GOT3 (cell line): ENCODE results near the gene HDAC9.

ENCODE experiments used
- DNase-seq: peaks from one replicate; lab custom pipeline; 2025; ENCODE audit warnings: mixed read lengths; lab: John Stamatoyannopoulos, UW

Gene HDAC9

GRCh38 chr7:18845700-18846099, 350.2 kb downstream of the HDAC9 start:
- no peak for DNase-seq

DNA sequence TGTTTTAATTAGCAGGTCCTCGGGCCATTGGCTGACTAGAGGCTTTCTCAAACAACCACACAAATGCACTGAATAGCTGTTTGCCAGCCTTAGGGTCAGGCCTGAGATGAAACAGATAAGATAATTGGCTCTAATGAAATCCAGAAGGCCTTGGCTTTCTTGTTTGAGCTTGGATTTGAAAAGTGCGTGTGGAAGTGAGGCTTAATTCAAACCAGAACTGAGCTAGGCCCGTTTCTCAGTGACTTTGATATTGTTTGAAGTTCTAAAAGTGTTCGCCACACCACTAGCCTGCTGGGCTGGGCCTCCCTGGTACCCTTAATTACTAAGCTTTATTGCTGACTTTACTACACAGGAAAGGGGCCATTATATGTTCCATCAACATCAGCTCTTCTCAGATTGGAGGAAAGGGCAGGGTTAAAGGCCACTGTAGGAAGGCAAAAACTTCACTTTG, 351.2 kb downstream of the HDAC9 start:
- no peak for DNase-seq

- DNase-seq, result no peak
Observed at GRCh38 chr7:18849130-18849529, 353.6 kb downstream of the HDAC9 start.

DNA sequence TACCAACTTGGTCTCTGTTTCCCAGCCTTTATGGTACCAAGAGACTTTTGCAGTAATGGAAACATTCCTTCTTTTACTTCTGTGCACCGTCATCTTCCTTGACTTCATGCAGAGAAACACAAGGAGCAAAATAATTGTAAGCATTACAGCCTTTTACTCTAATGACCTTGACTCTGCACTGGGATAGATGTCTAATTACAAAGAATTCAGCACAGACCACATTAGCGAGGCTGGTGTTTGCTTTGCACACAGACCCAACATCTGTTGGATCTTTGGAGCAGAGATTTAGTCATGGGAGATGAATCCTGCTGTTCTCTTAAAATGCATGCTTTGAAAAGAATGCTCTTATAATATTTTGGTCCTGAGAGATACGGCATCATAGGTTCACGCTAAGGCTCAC, 360.2 kb downstream of the HDAC9 start:
- no peak for DNase-seq

- DNase-seq, result no peak
Observed at GRCh38 chr7:18858232-18858631, 362.7 kb downstream of the HDAC9 start.

- no peak for DNase-seq
Observed at GRCh38 chr7:18859318-18859717, 363.8 kb downstream of the HDAC9 start.

DNA sequence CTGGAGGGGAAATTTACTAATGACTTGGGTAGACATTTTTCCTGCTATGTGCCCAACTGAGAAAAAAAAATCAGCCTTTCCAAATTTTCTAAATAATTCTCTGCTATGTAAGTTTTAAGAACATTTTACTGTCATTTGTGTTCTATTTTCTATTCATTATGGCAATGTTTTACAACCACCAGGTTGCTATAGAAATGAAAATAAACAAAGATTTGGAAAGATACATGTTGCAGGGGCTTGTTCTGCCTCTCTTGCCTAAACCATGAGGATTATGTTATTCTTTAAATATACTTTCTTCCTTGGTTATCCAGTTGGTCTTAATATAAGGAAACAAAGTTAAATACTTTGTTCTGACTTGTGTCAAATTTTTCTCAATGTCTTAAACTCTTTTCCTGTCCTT, 364.7 kb downstream of the HDAC9 start:
- no peak for DNase-seq

GRCh38 chr7:18861514-18862118, 366.1 kb downstream of the HDAC9 start:
- DNase-seq, result no peak

- no peak for DNase-seq
Observed at GRCh38 chr7:18864967-18865366, 369.4 kb downstream of the HDAC9 start.

- DNase-seq, result peak; percentile 73
Observed at GRCh38 chr7:18866359-18867036, 370.9 kb downstream of the HDAC9 start.

DNA sequence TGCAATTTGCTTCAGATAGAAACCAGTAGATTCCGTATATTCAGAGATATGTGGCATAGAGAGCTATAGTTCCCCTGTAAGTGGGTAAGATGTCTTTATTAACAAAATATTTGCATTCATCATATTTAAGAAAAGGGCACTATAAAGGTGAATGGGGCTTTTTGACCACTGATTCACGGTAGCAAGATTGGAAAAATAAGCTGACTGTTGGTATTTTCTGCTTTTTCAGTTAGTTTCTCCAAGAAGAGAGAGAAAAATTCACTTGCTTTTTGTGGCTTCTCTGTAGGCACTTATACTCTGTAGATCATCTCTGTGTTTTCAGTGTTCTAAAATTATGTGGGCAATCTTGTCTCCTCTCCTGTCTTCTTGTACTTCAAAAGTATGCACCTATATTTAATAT, 376.8 kb downstream of the HDAC9 start:
- DNase-seq, result no peak

GRCh38 chr7:18873734-18874336, 378.3 kb downstream of the HDAC9 start:
- DNase-seq, result no peak

- no peak for DNase-seq
Observed at GRCh38 chr7:18874880-18875279, 379.3 kb downstream of the HDAC9 start.

GRCh38 chr7:18877874-18878273, 382.3 kb downstream of the HDAC9 start:
- DNase-seq, result no peak

GRCh38 chr7:18886832-18887231, 391.3 kb downstream of the HDAC9 start:
- no peak for DNase-seq

GRCh38 chr7:18889436-18889835, 393.9 kb downstream of the HDAC9 start:
- DNase-seq, result no peak

DNA sequence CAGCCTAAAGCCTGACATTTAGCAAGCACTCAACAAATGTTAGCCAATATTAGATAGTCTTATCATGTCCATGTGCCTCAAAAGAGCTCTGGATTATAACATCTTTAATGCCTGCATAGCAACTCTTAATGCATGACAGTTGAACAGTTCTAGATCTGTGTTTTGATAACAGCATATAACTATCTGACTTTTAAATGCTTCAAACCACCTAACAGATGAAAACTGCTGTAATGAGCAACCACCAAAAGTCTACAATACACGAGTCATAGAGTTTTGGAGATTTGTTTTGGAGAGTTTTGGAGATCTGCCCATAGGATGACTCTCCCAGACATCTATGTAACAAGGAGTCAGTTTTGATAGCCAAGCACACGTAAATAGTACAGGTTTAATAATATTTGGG, 394.6 kb downstream of the HDAC9 start:
- DNase-seq, result no peak

- DNase-seq, result no peak
Observed at GRCh38 chr7:18890885-18891621, 395.5 kb downstream of the HDAC9 start.

- DNase-seq, result no peak
Observed at GRCh38 chr7:18893156-18893555, 397.6 kb downstream of the HDAC9 start.

DNA sequence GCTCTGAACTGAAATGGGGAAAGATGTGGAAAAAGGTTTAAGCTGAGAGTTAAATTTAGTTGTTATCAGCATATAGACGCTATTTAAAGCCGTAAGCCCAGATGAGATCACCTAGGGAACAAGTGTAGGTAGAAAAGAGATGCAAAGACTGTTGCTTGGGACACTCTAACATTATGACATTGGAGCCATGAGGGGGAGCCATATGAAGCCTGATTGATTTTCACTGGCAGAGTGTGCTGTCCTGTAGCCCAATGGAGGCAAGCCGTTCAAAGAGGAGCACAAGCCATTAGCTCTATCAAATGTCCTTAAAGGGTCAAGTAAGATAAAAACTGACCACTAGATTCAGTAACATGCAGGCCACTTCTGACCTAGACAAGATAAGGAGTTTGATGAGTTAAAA, 398.6 kb downstream of the HDAC9 start:
- no peak for DNase-seq

DNA sequence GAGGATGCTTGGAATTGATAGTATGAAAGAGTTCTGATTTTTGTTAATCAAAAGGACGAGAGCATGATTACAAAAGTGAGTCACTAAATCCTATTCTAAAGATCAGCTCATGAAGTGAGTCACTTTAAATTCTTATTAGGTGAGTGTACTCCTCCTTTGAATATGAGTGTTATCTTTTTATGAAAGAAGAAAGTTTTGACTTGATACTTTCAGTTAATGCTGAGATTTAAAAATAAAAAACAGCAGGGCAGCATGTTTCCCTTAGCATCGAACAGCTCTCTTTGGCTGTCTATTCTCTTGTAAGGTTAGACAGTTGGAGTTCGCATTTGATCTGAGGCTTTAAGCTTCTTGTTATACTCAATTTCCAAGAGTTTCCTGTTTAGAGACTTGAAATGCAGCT, 399.9 kb downstream of the HDAC9 start:
- no peak for DNase-seq

GRCh38 chr7:18896343-18896975, 400.9 kb downstream of the HDAC9 start:
- DNase-seq, result no peak
